Measurements from ENCODE around the gene LRFN2.
A peak's percentile ranks its signal among the peaks of the same experiment; 100 is the strongest.

The LRFN2 gene

DNA sequence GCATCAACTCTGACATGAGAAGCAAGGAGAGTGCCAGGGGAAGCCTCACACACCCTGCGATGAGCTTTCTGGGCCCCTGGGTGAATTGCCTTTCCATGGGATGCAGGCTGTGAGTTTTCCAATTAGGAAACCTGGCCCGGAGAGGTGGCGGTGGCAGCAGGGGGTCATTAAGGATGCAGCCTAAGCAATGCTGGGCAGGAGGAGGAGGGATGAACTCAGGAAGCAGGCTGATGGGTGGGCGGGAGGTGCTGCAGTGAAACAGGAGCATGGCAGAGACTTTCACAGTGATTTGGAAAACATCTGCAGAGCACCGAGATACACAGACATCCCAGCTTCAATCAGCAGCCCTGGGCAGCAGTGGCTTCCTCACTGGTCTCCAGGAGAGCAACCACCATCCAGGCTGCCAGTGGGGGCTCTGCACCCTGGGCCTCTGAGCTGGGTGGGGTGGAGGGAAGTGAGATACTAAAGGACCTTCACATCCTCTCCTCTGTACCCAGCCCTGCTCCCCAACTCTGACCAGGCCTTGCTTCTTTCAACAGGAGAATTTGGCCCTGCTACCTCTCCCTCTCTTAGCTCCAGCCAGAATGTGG, 44.9 kb downstream of the LRFN2 start:
- no peak for DNase-seq (ENCODE audit: low read depth)
- H3K4me3 ChIP-seq (replicated peaks; ENCODE audit: low read depth, low read length), result no peak overlapping the region
- TF ChIP-seq, protein P1, sequence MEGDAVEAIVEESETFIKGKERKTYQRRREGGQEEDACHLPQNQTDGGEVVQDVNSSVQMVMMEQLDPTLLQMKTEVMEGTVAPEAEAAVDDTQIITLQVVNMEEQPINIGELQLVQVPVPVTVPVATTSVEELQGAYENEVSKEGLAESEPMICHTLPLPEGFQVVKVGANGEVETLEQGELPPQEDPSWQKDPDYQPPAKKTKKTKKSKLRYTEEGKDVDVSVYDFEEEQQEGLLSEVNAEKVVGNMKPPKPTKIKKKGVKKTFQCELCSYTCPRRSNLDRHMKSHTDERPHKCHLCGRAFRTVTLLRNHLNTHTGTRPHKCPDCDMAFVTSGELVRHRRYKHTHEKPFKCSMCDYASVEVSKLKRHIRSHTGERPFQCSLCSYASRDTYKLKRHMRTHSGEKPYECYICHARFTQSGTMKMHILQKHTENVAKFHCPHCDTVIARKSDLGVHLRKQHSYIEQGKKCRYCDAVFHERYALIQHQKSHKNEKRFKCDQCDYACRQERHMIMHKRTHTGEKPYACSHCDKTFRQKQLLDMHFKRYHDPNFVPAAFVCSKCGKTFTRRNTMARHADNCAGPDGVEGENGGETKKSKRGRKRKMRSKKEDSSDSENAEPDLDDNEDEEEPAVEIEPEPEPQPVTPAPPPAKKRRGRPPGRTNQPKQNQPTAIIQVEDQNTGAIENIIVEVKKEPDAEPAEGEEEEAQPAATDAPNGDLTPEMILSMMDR (IDR thresholded peaks at IDR 0.05; ENCODE audit: low read length, missing control alignments), result no peak

DNA sequence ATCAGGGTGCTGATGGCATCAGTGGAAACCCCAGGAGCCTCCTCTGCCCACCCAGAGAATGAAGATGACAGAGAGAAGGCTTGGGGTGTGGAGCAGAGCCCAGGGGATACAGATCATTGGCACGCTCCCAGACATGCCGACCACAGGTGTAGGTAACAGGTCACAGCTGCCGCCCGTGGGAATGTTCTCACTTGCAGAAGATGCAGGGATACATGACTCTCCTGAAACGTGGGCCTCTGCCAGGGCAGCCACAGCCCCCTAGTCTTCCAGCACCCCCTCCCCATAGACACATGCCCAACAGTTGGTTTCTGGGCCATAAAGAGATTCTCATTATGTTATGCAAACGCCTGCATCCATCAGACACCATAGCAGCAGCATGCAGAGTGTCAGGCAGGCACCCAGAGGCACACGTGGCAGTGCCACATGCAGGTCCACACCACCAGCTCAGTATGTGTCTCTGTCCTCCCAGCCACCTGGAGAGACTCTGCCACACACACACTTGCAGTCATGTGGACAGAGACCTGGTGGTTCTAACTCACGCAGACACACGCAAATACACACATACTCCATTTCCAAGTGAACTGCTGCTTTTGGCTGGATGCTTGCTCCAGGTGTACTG, 45.5 kb downstream of the LRFN2 start:
- no peak for DNase-seq (ENCODE audit: low read depth)
- TF ChIP-seq, protein P1 (IDR thresholded peaks at IDR 0.05; ENCODE audit: low read length, missing control alignments), result no peak

DNA sequence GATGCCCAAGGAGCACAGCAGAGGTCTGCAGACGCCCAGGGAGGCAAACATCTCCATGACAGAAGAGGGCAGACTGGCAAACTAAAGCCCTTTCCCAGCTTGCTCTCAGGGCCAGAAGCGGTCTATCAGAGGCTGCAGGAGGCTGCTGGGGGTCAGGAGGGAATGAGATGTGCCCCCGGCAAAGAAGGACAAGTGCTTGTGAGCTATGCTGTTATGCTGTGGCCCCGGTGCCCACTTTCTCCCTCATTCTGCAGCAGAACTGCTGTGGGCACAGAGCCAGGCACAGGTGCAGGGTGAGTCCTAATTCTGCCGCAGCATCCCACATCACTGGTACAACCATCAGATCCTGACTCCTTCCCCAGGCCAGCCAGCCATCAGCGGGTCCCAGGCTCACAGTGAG, 46.4 kb downstream of the LRFN2 start:
- TF ChIP-seq, protein P1 (IDR thresholded peaks at IDR 0.05; ENCODE audit: low read length, missing control alignments), result no peak
- no peak for DNase-seq (ENCODE audit: low read depth)
- no peak overlapping the region for H3K4me3 ChIP-seq (replicated peaks; ENCODE audit: low read depth, low read length)

More for the DNA sequence above, 45.5 kb downstream of the LRFN2 start:
- no peak overlapping the region for H3K4me3 ChIP-seq (replicated peaks; ENCODE audit: low read depth, low read length)

DNA sequence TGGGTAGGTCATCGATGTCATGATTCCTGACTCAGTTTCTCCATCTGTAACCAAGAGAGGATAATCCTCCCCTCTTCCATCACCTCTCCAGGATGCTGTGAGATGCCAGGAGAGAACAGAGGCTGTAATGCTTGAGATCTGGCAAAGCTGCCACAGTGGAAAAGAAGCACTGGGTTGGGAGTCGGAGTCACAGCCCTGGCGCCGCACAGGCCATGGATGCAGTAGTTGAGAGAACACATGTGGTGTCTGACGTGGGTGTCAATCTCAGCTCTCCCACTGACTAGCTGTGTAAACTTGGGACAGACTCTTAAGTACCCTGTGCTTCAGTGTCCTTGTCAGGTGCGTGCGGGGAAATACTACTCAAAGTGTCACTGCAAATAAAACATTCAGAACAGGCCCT, 47.3 kb downstream of the LRFN2 start:
- TF ChIP-seq, protein P1 (IDR thresholded peaks at IDR 0.05; ENCODE audit: low read length, missing control alignments), result no peak
- no peak overlapping the region for H3K4me3 ChIP-seq (replicated peaks; ENCODE audit: low read depth, low read length)
- DNase-seq (ENCODE audit: low read depth), result no peak

DNA sequence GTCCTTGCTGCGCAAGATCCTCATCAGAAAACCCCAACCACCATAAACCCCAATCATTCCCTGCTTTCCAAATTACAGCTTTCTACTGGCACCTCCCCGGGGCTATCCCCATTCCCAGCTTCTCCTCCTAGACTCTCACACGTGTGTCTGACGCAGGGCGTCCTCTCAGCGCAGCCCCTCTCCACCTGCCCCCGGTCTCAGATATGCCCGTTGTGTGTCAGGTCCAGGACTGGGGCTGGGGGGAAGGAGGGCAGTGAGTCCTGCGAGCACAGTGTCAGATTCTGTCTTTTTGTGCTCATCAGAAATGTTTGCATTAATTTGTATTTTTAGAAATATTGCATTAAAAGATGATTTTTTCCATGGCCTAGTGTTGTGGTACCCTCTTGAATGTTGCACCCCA, 48.6 kb downstream of the LRFN2 start:
- no peak for DNase-seq (ENCODE audit: low read depth)
- H3K4me3 ChIP-seq (replicated peaks; ENCODE audit: low read depth, low read length), result no peak overlapping the region
- TF ChIP-seq, protein P1 (IDR thresholded peaks at IDR 0.05; ENCODE audit: low read length, missing control alignments), result no peak

DNA sequence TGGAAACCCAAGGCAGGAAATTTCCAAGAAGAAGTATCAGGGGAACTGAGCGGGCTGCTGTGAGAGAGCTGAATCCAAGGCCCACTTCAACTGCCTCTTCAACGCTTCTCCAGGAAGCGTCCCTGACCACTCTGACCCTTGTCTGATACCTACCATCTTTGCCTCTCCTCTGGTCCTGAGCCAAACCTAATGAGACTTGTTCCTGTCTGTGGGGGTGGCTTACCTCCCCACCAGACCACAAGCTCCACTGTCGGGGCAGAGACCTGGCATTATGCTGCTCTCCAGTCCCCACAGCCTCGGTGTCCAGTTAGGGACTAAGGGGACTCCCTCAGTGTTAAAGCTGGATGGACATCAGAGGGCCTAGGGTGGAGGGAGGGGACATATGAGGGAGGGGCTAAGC, 49.7 kb downstream of the LRFN2 start:
- TF ChIP-seq, protein P1 (IDR thresholded peaks at IDR 0.05; ENCODE audit: low read length, missing control alignments), result no peak
- H3K4me3 ChIP-seq (replicated peaks; ENCODE audit: low read depth, low read length), result no peak overlapping the region
- DNase-seq (ENCODE audit: low read depth), result no peak

DNA sequence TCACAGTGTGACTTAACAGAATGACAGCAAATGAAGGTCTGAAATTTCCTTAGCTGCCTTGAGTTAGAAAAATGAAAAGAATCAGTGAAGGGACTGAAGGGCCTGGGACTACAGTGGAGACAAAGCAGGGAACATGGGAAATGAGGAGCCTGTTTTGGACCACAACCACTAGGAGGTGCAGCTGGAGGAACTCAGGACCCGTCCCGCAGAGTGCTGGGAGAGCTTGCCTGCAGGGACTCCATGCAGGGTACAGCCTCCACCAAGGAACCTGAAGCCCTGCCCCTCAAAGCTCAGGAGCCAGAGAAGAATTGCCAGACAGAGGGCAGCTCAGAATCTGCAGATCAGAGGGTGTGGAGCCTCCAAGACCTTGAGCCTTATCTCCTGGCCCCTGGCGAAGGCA, 50.7 kb downstream of the LRFN2 start:
- TF ChIP-seq, protein P1 (IDR thresholded peaks at IDR 0.05; ENCODE audit: low read length, missing control alignments), result peak; percentile 4
- no peak overlapping the region for H3K4me3 ChIP-seq (replicated peaks; ENCODE audit: low read depth, low read length)
- no peak for DNase-seq (ENCODE audit: low read depth)

All from fibroblast of pulmonary artery (primary cell).